Measurements from ENCODE around the gene SLC6A19.

Gene SLC6A19

GRCh38 chr5:1270933-1271914 is 69.8 kb downstream of the SLC6A19 start:
- FAIRE-seq, result no peak

- no peak for FAIRE-seq
Measured at GRCh38 chr5:1272201-1272600, 70.8 kb downstream of the SLC6A19 start.

GRCh38 chr5:1273745-1274144 is 72.3 kb downstream of the SLC6A19 start:
- no peak for FAIRE-seq

- no peak for FAIRE-seq
Measured at GRCh38 chr5:1274471-1274870, 73.1 kb downstream of the SLC6A19 start.

All from A204.1 (cell line).